HEK293 (cell line): ENCODE measurements around the gene SNUPN.
A peak's percentile ranks its signal among the peaks of the same experiment; 100 is the strongest.

Experiments
- BCL11A ChIP-seq: fragments of 450-650 bp; formaldehyde crosslinking; IDR thresholded peaks from 2 replicates; pipeline ENCODE4 v1.5.1; 2016; ENCODE audit warnings: low read depth, missing biosample characterization, missing genetic modification characterization
- GLI2 ChIP-seq: fragments of 450-650 bp; formaldehyde crosslinking; IDR thresholded peaks from 2 replicates; pipeline ENCODE4; 2017; ENCODE audit warnings: missing biosample characterization, missing genetic modification characterization, low read depth, borderline replicate concordance
- GLIS2 ChIP-seq: fragments of 450-650 bp; formaldehyde crosslinking; IDR thresholded peaks from 2 replicates; pipeline ENCODE4 v1.5.1; 2016; ENCODE audit warnings: missing biosample characterization, missing genetic modification characterization
- HOXD13 ChIP-seq: sonication (generic); formaldehyde crosslinking; IDR thresholded peaks from 2 replicates; pipeline ENCODE4 v1.8.0; 2022; ENCODE audit warnings: missing genetic modification reagents, borderline replicate concordance
- KLF10 ChIP-seq: fragments of 450-650 bp; IDR thresholded peaks from 2 replicates; pipeline ENCODE4 v1.5.1; 2018; ENCODE audit warnings: missing biosample characterization, mild to moderate bottlenecking, missing genetic modification characterization
- KLF16 ChIP-seq: fragments of 450-650 bp; formaldehyde crosslinking; IDR thresholded peaks from 2 replicates; pipeline ENCODE4 v1.5.1; 2017; ENCODE audit warnings: missing biosample characterization, missing genetic modification characterization
- PRDM1 ChIP-seq: fragments of 450-650 bp; formaldehyde crosslinking; IDR thresholded peaks from 2 replicates; pipeline ENCODE4; 2016; ENCODE audit warnings: missing biosample characterization, missing genetic modification characterization
- SETDB1 ChIP-seq: IDR thresholded peaks from one replicate; pipeline ENCODE4 v1.6.1; 2017; ENCODE audit warnings: mild to moderate bottlenecking, low read length, moderate library complexity, mixed read lengths; ENCODE audit not compliant: insufficient read length
- SP2 ChIP-seq: fragments of 450-650 bp; formaldehyde crosslinking; IDR thresholded peaks from 2 replicates; pipeline ENCODE4 v1.5.1; 2016; ENCODE audit warnings: missing biosample characterization, missing genetic modification characterization
- SP3 ChIP-seq: fragments of 450-650 bp; formaldehyde crosslinking; IDR thresholded peaks from 2 replicates; pipeline ENCODE4 v1.5.1; 2016; ENCODE audit warnings: missing biosample characterization, missing genetic modification characterization
- ZBTB17 ChIP-seq: fragments of 450-650 bp; formaldehyde crosslinking; IDR thresholded peaks from 2 replicates; pipeline ENCODE4 v1.5.1; 2016; ENCODE audit warnings: missing biosample characterization, missing genetic modification characterization
- ZFHX2 ChIP-seq: fragments of 450-650 bp; formaldehyde crosslinking; conservative IDR thresholded peaks from 2 replicates; pipeline ENCODE4 v1.5.1; 2016; ENCODE audit warnings: missing biosample characterization, missing genetic modification characterization
- ZNF157 ChIP-seq: fragments of 450-650 bp; formaldehyde crosslinking; IDR thresholded peaks from 2 replicates; pipeline ENCODE4 v1.5.1; 2016; ENCODE audit warnings: missing biosample characterization, missing genetic modification characterization
- ZNF169 ChIP-seq: fragments of 450-650 bp; formaldehyde crosslinking; IDR thresholded peaks from 2 replicates; pipeline ENCODE4 v1.5.1; 2016; ENCODE audit warnings: missing biosample characterization, missing genetic modification characterization
- ZNF174 ChIP-seq: fragments of 450-650 bp; formaldehyde crosslinking; IDR thresholded peaks from 2 replicates; pipeline ENCODE4 v1.5.0; 2017; ENCODE audit warnings: missing biosample characterization, mild to moderate bottlenecking, missing genetic modification characterization
- ZNF221 ChIP-seq: fragments of 450-650 bp; formaldehyde crosslinking; IDR thresholded peaks from 2 replicates; pipeline ENCODE4 v1.5.1; 2017; ENCODE audit warnings: missing biosample characterization, missing genetic modification characterization, borderline replicate concordance
- ZNF223 ChIP-seq: fragments of 450-650 bp; formaldehyde crosslinking; IDR thresholded peaks from 2 replicates; pipeline ENCODE4 v1.5.1; 2016; ENCODE audit warnings: missing biosample characterization, missing genetic modification characterization
- ZNF341 ChIP-seq: fragments of 450-650 bp; formaldehyde crosslinking; IDR thresholded peaks from 2 replicates; pipeline ENCODE4; 2016; ENCODE audit warnings: low read depth, missing biosample characterization, missing genetic modification characterization
- ZNF391 ChIP-seq: fragments of 450-650 bp; formaldehyde crosslinking; IDR thresholded peaks from 2 replicates; pipeline ENCODE4 v1.5.1; 2016; ENCODE audit warnings: low read depth, missing biosample characterization, missing genetic modification characterization, borderline replicate concordance
- ZNF394 ChIP-seq: fragments of 450-650 bp; formaldehyde crosslinking; IDR thresholded peaks from 2 replicates; pipeline ENCODE4 v1.5.1; 2016; ENCODE audit warnings: missing biosample characterization, missing genetic modification characterization, mild to moderate bottlenecking, moderate library complexity, borderline replicate concordance
- ZNF426 ChIP-seq: fragments of 450-650 bp; formaldehyde crosslinking; IDR thresholded peaks from 2 replicates; pipeline ENCODE4 v1.5.1; 2017; ENCODE audit warnings: missing biosample characterization, missing genetic modification characterization, mild to moderate bottlenecking, inconsistent platforms, moderate library complexity
- ZNF501 ChIP-seq: fragments of 450-650 bp; formaldehyde crosslinking; IDR thresholded peaks from 2 replicates; pipeline ENCODE4 v1.5.1; 2016; ENCODE audit warnings: missing biosample characterization, missing genetic modification characterization
- ZNF624 ChIP-seq: fragments of 450-650 bp; formaldehyde crosslinking; IDR thresholded peaks from 2 replicates; pipeline ENCODE4 v1.5.1; 2017; ENCODE audit warnings: missing biosample characterization, missing genetic modification characterization
- ZNF776 ChIP-seq: fragments of 450-650 bp; formaldehyde crosslinking; IDR thresholded peaks from 2 replicates; pipeline ENCODE4 v1.5.0; 2017; ENCODE audit warnings: missing biosample characterization, missing genetic modification characterization, borderline replicate concordance
- ZNF785 ChIP-seq: fragments of 450-650 bp; formaldehyde crosslinking; IDR thresholded peaks from 2 replicates; pipeline ENCODE4 v1.5.1; 2016; ENCODE audit warnings: missing biosample characterization, missing genetic modification characterization
- TF ChIP-seq, protein P1 (sequence below): fragments of 450-650 bp; formaldehyde crosslinking; IDR thresholded peaks from 2 replicates; pipeline ENCODE4 v1.5.1; 2016; ENCODE audit warnings: missing biosample characterization, missing genetic modification characterization
- TF ChIP-seq, protein P2 (sequence below): fragments of 450-650 bp; formaldehyde crosslinking; IDR thresholded peaks from 2 replicates; pipeline ENCODE4 v1.5.1; 2016; ENCODE audit warnings: missing biosample characterization, missing genetic modification characterization
- TF ChIP-seq, protein P3 (sequence below): fragments of 450-650 bp; formaldehyde crosslinking; IDR thresholded peaks from 2 replicates; pipeline ENCODE4 v1.5.1; 2017; ENCODE audit warnings: missing biosample characterization, missing genetic modification characterization
- TF ChIP-seq, protein P4 (sequence below): fragments of 450-650 bp; formaldehyde crosslinking; conservative IDR thresholded peaks from 2 replicates; pipeline ENCODE4 v1.5.1; 2016; ENCODE audit warnings: low read depth, missing biosample characterization, missing genetic modification characterization
- TF ChIP-seq, protein P5 (sequence below): fragments of 450-650 bp; formaldehyde crosslinking; IDR thresholded peaks from 2 replicates; pipeline ENCODE4 v1.5.1; 2016; ENCODE audit warnings: missing biosample characterization, missing genetic modification characterization

The SNUPN gene

DNA sequence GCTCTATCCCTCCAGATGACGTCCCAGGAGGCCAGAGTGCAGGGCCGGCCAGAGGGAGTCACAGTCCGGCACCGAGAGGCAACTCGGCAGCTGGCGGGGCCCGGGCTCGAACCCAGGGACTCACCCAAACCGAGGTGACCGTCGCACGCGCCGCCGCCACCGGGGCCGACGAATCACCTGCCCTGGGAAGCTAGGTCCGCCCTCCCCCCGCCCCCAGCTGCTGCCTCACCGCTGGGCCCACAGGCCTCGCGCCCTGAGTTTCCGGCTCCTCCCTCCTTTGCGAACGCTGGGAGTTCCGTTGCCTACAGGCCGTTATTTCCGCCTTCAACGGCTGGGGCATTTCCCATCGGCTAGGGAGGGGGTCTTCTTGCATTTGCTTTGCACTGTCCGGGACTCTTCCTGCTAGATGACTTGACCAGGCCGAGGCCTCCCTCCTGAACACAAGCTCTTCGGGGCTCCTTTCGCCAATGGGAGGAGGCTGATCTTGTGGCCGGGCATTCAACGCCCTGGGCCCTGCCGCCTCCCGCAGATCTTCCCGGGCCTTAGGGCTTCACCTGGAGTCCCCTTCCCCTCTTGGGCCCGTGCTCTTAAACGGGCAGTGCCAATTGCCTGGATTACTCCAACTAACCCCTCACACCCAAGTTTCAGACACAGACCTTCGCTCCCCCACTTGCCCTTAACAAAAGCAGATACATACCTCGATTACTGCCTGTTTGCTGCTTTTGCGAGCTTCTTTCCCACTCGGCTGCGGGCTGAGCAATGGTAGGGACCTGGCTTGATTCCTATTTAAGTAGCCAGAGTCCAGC, at the start of gene SNUPN (continued):
- peak; percentile 94 for TF ChIP-seq ZNF341
- TF ChIP-seq SP2 (tag by site-specific recombination): peak; percentile 99
- no peak for TF ChIP-seq ZNF174 (tag by site-specific recombination)
- TF ChIP-seq ZNF776: no peak
- TF ChIP-seq ZNF169 (tag by site-specific recombination): no peak
- TF ChIP-seq SETDB1: no peak
- TF ChIP-seq, protein P1, sequence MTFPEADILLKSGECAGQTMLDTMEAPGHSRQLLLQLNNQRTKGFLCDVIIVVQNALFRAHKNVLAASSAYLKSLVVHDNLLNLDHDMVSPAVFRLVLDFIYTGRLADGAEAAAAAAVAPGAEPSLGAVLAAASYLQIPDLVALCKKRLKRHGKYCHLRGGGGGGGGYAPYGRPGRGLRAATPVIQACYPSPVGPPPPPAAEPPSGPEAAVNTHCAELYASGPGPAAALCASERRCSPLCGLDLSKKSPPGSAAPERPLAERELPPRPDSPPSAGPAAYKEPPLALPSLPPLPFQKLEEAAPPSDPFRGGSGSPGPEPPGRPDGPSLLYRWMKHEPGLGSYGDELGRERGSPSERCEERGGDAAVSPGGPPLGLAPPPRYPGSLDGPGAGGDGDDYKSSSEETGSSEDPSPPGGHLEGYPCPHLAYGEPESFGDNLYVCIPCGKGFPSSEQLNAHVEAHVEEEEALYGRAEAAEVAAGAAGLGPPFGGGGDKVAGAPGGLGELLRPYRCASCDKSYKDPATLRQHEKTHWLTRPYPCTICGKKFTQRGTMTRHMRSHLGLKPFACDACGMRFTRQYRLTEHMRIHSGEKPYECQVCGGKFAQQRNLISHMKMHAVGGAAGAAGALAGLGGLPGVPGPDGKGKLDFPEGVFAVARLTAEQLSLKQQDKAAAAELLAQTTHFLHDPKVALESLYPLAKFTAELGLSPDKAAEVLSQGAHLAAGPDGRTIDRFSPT (tag by site-specific recombination): peak; percentile 81
- TF ChIP-seq, protein P2, sequence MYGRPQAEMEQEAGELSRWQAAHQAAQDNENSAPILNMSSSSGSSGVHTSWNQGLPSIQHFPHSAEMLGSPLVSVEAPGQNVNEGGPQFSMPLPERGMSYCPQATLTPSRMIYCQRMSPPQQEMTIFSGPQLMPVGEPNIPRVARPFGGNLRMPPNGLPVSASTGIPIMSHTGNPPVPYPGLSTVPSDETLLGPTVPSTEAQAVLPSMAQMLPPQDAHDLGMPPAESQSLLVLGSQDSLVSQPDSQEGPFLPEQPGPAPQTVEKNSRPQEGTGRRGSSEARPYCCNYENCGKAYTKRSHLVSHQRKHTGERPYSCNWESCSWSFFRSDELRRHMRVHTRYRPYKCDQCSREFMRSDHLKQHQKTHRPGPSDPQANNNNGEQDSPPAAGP (tag by site-specific recombination): peak; percentile 92
- TF ChIP-seq ZNF501: peak; percentile 95
- TF ChIP-seq SP3 (tag by site-specific recombination): peak; percentile 98
- peak; percentile 97 for TF ChIP-seq KLF10 (tag by site-specific recombination)
- peak; percentile 69; the same call in 1 of the 2 replicates for TF ChIP-seq ZNF394
- no peak; the same call in 1 of the 2 replicates for TF ChIP-seq ZNF785
- TF ChIP-seq BCL11A (tag by site-specific recombination): peak; percentile 94
- TF ChIP-seq ZBTB17: peak; percentile 97
- no peak for TF ChIP-seq ZNF223 (tag by site-specific recombination)
- TF ChIP-seq, protein P3, sequence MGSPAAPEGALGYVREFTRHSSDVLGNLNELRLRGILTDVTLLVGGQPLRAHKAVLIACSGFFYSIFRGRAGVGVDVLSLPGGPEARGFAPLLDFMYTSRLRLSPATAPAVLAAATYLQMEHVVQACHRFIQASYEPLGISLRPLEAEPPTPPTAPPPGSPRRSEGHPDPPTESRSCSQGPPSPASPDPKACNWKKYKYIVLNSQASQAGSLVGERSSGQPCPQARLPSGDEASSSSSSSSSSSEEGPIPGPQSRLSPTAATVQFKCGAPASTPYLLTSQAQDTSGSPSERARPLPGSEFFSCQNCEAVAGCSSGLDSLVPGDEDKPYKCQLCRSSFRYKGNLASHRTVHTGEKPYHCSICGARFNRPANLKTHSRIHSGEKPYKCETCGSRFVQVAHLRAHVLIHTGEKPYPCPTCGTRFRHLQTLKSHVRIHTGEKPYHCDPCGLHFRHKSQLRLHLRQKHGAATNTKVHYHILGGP (tag by site-specific recombination): no peak; the same call in 1 of the 2 replicates
- TF ChIP-seq ZNF426 (tag by site-specific recombination): no peak
- peak; percentile 90 for TF ChIP-seq ZFHX2 (tag by site-specific recombination)
- no peak for TF ChIP-seq PRDM1
- TF ChIP-seq KLF16: peak; percentile 96
- TF ChIP-seq, protein P4, sequence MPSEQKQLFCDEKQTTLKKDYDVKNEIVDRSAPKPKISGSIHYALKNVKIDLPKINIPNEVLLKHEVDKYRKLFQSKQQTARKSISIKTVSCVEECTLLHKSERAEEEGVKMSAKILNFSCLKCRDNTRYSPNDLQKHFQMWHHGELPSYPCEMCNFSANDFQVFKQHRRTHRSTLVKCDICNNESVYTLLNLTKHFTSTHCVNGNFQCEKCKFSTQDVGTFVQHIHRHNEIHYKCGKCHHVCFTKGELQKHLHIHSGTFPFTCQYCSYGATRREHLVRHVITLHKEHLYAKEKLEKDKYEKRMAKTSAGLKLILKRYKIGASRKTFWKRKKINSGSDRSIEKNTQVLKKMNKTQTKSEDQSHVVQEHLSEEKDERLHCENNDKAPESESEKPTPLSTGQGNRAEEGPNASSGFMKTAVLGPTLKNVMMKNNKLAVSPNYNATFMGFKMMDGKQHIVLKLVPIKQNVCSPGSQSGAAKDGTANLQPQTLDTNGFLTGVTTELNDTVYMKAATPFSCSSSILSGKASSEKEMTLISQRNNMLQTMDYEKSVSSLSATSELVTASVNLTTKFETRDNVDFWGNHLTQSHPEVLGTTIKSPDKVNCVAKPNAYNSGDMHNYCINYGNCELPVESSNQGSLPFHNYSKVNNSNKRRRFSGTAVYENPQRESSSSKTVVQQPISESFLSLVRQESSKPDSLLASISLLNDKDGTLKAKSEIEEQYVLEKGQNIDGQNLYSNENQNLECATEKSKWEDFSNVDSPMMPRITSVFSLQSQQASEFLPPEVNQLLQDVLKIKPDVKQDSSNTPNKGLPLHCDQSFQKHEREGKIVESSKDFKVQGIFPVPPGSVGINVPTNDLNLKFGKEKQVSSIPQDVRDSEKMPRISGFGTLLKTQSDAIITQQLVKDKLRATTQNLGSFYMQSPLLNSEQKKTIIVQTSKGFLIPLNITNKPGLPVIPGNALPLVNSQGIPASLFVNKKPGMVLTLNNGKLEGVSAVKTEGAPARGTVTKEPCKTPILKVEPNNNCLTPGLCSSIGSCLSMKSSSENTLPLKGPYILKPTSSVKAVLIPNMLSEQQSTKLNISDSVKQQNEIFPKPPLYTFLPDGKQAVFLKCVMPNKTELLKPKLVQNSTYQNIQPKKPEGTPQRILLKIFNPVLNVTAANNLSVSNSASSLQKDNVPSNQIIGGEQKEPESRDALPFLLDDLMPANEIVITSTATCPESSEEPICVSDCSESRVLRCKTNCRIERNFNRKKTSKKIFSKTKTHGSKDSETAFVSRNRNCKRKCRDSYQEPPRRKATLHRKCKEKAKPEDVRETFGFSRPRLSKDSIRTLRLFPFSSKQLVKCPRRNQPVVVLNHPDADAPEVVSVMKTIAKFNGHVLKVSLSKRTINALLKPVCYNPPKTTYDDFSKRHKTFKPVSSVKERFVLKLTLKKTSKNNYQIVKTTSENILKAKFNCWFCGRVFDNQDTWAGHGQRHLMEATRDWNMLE: peak; percentile 57
- TF ChIP-seq, protein P5, sequence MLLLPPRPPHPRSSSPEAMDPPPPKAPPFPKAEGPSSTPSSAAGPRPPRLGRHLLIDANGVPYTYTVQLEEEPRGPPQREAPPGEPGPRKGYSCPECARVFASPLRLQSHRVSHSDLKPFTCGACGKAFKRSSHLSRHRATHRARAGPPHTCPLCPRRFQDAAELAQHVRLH (tag by site-specific recombination): peak; percentile 96
- no peak for TF ChIP-seq ZNF221 (tag by site-specific recombination)
- peak; percentile 99 for TF ChIP-seq GLIS2 (tag by site-specific recombination)
- no peak for TF ChIP-seq ZNF624
- no peak for TF ChIP-seq ZNF157 (tag by site-specific recombination)
- peak; percentile 88; the same call in 1 of the 2 replicates for TF ChIP-seq ZNF391
- TF ChIP-seq GLI2 (tag by site-specific recombination): no peak
- TF ChIP-seq HOXD13 (CRISPR knock-in tag): no peak
